Left renal cortex interstitium (tissue), 4 donors: ENCODE data around the gene RALGPS2. TPM values are rescaled to one million over a fixed set of nuclear protein-coding genes. Genes with fewer than 3 reads are reported as not detected.
"Not testable (repeated sequence)": the region's sequence is repeated elsewhere in the genome, so short reads cannot be mapped to it uniquely, and the experiment has no call there.

ENCODE experiments used
- DNase-seq, 4 donors: peaks; one replicate each; pipeline ENCODE4 v3.0.0-alpha.2; 2013; ENCODE audit warnings: low read depth in 4 of 4, low spot score in 2 of 4, missing footprints in 1 of 4
- polyA plus RNA-seq, 4 donors: library from polyadenylated mRNA; unstranded; fragments of 120-200 nt; gene quantifications; one replicate each; pipeline ENCODE4 v1.2.1, GENCODE V29; 2013; ENCODE audit not compliant: insufficient read length in 4 of 4

Gene RALGPS2
- polyA plus RNA-seq, 4 donors: 29.6 to 35.2 (median 31.7) TPM

GRCh38 chr1:178939338-178940067 lies 214.5 kb downstream of the RALGPS2 start:
- DNase-seq: no peak

- no peak for DNase-seq
Measured at GRCh38 chr1:178940068-178940765, 215.2 kb downstream of the RALGPS2 start.

GRCh38 chr1:178941261-178941689 lies 216.2 kb downstream of the RALGPS2 start:
- DNase-seq: no peak

- no peak for DNase-seq
Measured at GRCh38 chr1:178941849-178942248, 216.8 kb downstream of the RALGPS2 start.

GRCh38 chr1:178942285-178943198 lies 217.5 kb downstream of the RALGPS2 start:
- DNase-seq: no peak

GRCh38 chr1:178944729-178945128 lies 219.7 kb downstream of the RALGPS2 start:
- DNase-seq: no peak

GRCh38 chr1:178945763-178946266 lies 220.8 kb downstream of the RALGPS2 start:
- DNase-seq: no peak

GRCh38 chr1:178946416-178946815 lies 221.4 kb downstream of the RALGPS2 start:
- DNase-seq: no peak

- DNase-seq: no peak
Measured at GRCh38 chr1:178946855-178947676, 222.0 kb downstream of the RALGPS2 start.

GRCh38 chr1:178947677-178947981 lies 222.6 kb downstream of the RALGPS2 start:
- DNase-seq: no peak

GRCh38 chr1:178948676-178949075 lies 223.6 kb downstream of the RALGPS2 start:
- DNase-seq: no peak

GRCh38 chr1:178949866-178950265 lies 224.8 kb downstream of the RALGPS2 start:
- not testable (repeated sequence) for DNase-seq

GRCh38 chr1:178951600-178951999 lies 226.6 kb downstream of the RALGPS2 start:
- DNase-seq: no peak

- no peak for DNase-seq
Measured at GRCh38 chr1:178953034-178953433, 228.0 kb downstream of the RALGPS2 start.

GRCh38 chr1:178953538-178954324 lies 228.7 kb downstream of the RALGPS2 start:
- no peak for DNase-seq

GRCh38 chr1:178954325-178954690 lies 229.3 kb downstream of the RALGPS2 start:
- DNase-seq: no peak

- DNase-seq: no peak
Measured at GRCh38 chr1:178954937-178955336, 229.9 kb downstream of the RALGPS2 start.

- DNase-seq: no peak
Measured at GRCh38 chr1:178955391-178955954, 230.4 kb downstream of the RALGPS2 start.

- no peak for DNase-seq
Measured at GRCh38 chr1:178958491-178958890, 233.4 kb downstream of the RALGPS2 start.
